Measurements from ENCODE around the gene MBTD1.
A peak's percentile ranks its signal among the peaks of the same experiment; 100 is the strongest.
"Not testable (repeated sequence)": the region's sequence is repeated elsewhere in the genome, so short reads cannot be mapped to it uniquely, and the experiment has no call there.

The MBTD1 gene

DNA sequence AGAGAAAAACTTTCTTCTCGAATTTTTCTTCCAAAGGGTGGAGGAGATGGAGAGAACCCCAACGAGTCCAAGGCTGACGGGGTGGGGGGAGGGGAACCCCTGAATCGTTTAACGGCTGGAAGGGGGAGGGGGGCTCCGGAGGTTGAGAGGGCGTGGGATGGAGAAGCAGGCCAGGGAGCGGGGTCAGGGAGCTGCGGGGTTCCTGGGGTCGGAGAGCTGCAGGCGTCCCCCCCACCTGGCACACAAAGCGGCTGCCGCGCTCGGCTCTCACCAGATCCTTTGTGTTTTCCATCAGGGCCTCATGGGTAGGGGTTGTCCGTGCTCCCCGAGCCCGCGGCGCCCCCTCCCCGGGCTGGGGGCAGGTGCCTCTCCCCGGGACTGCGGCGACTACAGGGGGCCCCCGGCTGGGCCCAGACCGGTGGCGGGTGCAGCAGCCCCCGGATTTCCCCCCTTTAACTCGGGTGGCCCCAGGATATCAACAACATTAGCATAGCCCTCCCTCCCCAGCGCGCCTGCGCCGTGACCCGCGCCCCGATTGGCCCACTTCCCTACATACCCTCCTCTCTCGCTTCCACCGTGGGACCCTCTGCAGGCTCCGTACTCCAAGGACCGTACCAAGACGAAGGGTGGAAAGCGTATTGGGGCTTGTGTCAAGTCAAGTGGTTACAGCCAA is at the start of gene MBTD1:
TSS of gene MBTD1 (minus strand) at position 486 of the 673 bp plus-strand sequence. CDS start 34,888 bp downstream, outside the sequence.
- DNase-seq, result peak in 57 of 58 donors; percentile 69 to 99 (median 96)

DNA sequence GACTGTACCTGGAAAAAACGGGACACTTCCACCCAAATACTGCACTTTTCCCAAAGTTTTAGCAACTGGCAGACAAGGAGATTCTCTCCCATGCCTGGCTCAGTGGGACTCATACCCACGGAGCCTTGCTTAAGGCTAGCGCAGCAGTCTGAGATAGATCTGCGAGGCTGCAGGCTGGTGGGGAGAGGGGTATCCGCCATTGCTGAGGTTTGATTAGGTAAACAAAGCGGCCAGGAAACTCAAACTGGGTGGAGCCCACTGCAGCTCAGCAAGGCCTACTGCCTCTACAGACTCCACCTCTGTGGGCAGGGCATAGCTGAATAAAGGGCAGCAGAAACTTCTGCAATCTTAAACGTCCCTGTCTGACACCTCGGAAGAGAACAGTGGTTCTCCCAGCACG is 45.3 kb upstream of the MBTD1 start:
- DNase-seq, result no peak

DNA sequence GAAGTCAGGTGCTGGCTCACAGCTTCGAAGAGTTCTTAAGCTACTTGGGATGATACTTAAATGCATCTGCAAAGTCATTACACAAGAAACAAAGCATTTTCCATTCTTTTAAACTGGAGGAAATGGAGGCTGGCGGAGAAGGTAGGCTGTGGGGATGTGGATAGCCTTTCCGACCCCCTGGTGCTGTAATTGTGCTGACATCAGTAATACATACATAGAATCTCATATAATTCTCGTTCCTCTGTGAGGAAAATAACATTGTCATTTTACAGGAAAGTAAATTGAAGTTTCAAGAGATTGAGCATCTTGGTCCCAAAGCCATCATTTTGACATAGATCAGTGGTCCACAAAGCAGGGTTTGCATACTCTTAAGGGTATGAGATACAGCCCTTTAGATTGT is 40.0 kb upstream of the MBTD1 start:
- no peak for DNase-seq

DNA sequence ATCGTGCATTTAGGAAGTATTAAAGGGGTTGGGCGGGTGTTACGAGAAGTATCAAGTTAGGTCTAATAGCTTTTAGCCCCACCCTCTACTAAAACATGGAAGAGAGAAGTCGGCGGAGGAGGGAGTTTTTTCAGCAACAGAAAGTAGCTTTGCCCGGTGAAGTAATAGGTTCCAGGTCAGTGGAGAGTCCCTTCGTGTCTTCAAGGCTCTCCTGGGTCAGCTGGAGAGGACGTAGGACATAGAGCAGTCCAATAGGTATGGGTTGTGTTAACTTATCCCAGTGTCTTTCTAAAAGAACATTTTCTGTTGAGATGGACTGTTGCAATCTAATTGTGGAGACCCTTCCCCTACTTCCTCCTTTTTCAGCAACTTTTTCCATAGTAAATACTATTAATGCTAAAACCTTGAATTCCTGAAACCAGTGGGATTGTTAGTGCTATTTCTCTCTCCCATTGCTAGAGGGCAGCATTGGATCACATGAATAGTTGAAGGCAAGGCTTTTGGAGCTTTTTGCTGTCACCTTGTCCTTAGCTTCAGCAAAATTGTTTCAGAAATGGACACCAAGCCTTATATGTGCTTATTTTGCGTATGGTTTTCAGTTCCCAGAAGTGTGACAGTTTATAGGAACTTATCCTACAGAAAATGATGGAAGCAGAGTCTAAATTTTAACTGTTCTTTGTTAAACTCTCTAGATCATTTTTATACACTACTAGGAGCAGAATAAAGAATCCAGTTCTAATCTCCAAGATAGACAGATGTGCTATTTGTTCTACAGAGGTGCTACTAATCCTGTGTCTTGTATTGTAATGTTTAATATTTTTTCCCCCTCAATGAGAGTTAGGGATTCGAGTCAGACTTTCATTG is 38.9 kb upstream of the MBTD1 start:
- DNase-seq, result peak in 4 of 58 donors; percentile 1 to 57 (median 32)

DNA sequence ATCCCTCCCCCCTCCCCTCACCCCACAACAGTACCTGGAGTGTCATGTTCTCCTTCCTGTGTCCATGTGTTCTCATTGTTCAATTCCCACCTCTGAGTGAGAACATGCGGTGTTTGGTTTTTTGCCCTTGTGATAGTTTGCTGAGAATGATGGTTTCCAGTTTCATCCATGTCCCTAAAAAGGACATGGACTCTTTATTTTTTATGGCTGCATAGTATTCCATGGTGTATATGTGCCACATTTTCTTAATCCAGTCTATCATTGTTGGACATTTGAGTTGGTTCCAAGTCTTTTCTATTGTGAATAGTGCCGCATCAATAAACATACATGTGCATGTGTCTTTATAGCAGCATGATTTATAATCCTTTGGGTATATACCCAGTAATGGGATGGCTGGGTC is 34.5 kb upstream of the MBTD1 start:
- DNase-seq, result not testable (repeated sequence)

DNA sequence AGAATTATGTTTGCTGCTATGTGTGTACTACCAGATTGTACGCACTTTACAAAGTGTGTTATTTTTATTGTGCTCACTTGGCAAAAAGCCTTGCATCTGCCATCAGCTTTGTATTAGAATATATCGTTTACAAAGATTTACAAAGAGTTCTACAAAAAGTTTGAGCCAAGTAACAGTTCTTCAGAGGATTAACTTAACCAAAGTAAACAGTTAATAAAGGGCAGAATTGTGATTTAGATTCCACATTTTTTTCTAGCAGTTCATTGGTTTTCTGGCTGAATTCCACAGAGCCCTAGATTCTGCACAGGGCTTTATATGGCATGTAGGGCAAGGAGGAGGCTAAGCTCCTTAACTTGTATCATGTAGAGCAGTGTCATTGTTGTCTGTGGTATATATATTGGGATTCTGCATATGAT is 29.9 kb upstream of the MBTD1 start:
- DNase-seq, result no peak

DNA sequence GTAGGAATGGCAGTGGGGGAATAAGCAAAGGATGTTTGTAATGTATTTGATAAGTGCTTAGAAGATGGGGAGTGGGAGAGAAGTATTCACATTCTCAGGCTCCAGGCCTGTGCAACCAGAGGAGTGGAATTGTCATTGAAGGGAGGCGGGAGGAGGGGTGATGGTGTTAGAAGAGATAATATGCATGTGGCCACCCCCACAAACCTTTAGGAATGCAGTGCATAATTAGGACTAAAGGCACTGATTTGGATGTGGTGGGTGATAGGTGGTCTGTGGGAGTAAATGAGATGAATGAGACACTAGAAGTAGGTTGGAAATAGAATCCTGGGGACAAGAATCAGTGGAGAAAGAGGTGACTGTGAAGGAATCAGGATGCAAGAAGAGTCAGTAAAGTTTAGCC is 27.6 kb upstream of the MBTD1 start:
- peak in 1 of 58 donors; percentile 5 for DNase-seq

DNA sequence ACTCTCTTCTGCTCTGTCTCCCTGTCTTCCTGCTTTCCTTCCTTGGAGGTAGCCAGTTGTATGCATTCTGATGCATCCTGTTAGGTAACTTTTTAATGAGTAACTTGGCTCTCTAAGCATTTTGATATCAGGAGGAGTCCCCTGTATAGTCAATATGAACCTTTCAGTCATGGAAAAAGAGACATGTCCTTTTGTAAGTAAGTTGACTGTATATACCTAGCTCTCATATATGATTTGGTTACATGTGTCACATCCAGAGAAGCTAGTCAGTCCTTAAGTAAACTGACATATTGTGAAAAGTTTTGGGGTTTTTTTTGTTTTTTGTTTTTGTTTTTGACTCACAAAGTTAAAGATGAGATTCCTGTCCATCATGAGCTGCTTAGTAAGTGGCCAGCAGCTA is 19.3 kb upstream of the MBTD1 start:
- DNase-seq, result no peak

DNA sequence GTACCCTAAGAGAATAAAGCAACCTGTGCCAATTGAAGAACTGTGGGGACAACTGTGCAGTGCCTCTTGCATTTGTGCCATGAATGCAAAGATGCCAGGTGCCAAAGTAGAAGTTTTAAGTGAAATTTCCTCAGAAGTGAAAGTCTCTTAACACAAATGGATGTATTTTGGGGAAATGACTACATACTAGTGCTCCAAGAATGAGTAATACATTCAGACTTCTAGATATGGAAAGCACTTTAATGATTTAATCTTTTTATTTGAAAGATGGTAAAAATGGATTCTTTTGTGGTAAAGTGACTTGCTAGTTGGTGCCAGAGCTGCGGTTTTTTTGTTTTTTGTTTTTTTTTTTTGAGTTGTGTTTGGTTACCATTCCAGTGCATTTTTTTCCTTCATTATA is 15.5 kb upstream of the MBTD1 start:
- no peak for DNase-seq

DNA sequence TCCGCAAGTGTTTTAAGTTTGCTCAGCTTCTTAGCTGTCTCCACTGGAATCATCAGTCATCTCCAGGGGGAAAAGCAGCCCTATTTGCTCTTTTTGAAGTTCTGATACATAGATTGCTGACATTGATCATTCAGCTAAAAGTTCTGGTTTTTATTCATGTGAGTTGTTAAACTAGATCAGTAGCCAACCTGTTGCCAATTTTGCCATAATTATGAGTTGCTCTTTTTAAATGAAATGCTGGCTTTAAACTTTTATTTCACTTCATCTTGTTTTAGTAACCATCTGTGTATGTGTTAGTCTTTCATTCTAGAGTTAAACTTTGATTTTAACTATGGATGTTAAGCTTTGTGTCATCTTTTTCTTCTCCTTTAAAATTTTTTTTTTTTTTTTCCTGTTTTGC is 13.0 kb upstream of the MBTD1 start:
- DNase-seq, result no peak

DNA sequence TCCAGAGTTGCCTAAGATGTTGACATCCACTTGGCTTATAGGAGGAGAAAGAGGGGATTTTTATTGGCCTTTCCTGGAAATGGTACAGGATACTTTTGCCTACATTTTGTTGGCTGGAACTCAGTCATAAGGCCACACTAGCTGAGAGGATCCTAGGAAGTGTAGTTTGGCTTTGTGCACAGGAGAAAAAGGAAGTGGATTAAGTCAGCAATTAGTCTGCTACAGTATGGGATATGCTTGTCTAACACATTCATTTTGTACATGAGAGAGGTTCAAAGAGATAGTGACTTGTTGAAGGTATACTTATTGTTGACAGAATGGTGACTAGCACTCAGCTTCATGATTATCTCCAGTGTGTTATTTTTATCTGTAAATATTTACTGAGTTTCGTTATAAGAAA is 10.8 kb upstream of the MBTD1 start:
- DNase-seq, result no peak

DNA sequence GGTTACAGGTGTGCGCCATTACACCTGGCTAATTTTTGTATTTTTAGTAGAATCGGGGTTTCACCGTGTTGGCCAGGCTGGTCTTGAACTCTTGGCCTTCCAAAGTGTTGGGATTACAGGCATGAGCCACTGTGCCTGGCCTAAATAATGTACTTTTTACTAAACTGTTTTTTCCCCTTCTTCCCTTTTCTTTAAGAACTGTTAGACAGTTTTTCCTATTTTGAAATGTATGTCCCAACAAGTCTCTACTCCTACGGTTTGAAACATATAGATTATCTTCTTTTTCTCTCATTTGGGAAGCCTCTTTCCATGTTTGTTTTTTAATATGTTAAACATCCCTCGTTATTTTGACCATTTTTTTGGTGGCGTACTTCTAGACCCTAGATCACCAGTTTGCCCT is 10.1 kb upstream of the MBTD1 start:
- no peak for DNase-seq

DNA sequence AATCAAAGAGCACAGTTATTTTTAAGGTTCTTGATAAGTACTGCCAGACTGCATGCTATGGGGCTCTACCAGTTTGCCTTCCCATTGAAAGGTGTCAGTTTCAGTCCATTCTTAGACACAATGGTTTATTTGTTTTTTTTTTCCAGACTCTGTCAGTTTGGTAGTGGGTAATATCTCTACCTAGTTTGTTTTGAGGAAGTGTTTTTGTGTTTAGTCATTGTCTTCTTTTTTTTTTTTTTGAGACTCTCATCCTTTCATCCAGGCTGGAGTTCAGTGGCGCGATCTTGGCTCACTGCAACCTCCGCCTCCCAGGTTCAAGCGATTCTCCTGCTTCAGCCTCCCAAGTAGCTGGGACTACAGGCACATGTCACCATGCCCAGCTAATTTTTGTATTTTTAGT is 4.6 kb upstream of the MBTD1 start:
- not testable (repeated sequence) for DNase-seq

DNA sequence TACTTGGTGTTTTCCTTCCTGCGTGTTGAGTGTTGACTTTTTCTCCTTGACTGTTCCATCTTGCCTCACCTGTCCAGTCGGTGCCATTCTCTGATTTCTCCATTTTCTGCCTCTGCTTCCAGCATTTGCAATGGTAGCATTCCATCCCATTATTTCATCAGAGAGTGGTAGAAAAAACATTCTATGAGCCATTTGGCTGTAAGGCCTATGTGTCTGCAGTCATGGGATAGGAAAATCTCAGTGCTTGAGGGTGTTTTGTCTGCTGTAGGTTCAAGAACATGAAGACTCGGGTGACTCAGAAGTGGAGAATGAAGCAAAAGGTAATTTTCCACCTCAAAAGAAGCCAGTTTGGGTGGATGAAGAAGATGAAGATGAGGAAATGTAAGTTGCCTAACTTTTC is 3.2 kb upstream of the MBTD1 start:
- DNase-seq, result no peak

DNA sequence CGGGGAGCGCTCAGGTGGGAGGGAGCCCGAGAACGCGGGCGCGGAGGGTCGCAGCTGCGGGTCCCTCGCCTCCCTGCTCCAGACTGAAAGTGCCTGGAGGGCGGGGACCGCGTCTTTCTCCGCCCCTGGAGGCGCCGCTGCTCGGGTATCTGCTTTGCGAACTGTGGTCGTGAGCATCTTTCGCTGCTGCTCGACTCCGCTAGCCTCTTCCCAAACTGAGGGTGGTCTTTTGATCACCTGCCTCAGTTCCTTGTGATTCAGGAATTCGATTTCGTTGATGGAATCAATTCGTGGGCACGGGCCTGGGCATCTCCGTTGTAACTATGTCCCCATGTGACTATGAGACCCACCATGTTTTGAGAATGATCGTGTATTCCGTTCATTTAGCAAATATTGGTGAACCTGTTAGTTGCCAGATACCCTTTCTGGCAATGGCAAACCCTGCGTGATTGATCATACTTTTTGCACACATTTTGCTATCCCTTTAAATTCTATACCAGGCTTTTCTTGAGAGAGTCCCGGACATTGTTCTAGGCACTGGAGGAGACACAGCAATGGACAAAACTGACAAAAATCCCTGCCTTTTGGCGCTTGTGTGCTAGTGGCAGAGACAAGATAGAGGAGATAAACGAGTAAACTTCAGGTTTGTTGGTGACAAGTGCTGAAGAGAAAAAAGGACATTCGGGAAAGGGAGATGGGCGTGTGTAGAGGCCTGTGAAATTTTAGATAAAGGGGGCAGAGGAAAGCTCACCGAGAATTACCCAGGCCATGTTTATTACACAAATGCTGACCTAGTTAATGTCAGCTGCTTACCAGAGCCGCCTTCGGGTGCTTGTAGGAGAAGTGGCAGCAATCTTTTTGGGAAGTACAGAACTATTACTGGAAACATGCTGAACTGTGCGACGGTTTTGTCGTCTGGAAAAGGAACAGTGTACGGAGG is 1.4 kb upstream of the MBTD1 start:
- DNase-seq, result peak in 24 of 58 donors; percentile 1 to 71 (median 39)

DNA sequence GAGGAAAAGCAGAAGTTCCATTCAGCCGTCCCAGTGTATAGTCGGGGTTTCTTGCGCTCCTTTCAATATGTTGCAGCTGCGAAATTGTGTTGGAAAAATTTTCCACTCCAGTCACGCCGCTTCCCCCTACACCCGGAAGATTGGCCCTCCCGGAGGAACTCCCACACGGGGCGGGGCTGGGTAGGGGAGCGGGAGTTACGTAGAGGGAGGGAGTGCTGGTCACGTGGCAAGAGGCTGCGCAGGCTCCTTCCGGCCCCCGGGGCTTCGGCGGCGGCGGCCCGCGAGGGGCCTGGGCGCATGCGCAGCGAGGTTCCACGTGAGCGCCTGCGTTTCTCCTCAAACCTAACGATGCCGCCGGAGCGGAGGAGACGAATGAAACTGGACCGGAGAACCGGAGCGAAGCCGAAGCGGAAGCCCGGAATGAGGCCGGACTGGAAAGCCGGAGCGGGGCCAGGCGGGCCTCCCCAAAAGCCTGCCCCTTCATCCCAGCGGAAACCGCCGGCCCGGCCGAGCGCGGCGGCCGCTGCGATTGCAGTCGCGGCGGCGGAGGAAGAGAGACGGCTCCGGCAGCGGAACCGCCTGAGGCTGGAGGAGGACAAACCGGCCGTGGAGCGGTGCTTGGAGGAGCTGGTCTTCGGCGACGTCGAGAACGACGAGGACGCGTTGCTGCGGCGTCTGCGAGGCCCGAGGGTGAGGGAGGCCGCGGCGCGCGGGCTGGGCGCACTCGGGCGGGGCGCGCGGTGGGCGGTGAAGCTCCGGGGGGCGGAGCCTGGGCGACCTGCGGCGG is 581 bp upstream of the MBTD1 start, which contains the start of gene UTP18:
TSS of gene UTP18 (plus strand) at position 310 of the 787 bp plus-strand sequence. CDS start at position 349, 39 bp downstream.
- DNase-seq, result peak; percentile 86 to 99 (median 96)

DNA sequence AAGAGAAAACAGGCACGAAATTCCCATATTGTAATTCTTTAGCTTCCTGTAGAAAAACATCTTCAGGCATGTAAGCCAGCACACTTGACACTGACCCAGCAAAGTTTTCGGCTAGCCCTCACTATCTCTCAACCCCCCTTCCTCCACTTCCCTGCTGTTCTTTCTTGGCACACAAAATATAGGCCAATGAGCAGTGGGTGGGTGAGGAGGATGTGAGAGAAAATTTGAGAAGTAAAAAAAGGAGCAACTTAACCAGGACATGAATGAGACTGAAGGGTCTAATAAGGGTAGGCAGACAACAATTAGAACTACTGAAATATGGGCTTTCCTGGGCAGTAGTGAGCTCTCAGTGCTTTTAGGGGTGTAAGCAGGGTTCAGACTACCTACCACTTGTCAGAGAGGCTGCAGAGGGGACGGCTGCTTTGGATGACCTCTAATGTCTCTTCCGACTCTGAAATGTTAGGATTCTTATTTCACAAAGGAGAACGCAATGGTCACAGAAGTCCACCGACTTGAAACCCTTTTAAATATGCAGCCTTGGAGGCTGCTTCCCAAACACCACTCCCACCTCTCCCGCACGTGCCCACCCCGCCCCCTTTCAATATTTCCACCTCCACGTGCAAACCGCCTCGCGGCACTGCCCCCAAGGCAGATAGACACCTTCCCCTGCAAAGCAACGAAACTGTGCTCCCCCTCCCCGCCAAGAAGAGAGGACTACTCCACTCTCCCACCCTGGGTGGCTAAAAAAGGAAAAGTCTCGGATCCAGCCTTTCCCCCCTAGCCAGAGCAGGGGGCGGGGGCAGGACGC is 889 bp downstream of the MBTD1 start:
- peak in 7 of 58 donors; percentile 3 to 19 (median 5) for DNase-seq

DNA sequence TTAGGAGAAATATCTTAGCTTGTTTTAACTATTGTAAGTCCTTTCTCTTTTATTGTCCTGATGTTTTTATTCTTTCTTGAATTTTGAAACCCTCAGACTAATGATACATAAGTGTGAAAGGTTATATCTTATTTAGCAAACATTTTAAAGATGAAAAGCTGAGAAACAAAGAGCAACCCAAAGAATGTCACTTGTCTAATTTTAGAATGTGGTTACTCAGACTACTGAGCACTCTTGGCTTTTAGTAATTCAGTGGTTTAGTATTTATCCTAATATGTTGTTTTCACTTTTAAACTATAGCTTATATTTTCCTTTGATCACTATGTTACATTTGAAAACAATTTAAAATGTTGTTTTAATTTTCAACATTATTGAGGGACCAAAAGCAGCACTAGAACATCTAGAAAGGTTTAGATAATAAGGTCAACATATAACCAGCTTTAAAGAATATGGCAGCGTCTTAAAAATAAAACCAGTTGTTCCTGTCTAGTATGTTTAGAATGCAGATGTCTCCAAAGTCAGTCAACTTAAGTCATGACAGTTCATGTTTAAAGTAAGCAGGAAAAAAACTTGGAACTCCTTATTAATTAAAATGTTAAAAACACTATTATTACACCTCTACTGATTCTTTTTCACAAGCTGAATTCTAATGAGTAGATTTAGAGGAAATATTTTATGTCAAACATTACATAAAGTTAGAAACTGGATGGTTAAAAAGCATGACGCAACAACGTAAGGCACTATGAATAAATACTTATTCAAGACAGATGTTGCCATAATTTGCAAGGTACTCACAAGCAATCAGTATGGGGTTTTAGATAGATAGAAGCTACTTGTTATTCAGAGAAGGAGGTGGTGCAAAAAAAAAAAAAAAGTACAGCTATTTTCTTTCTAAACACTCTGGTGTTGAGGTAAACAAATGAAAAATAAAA is 2.4 kb downstream of the MBTD1 start:
- DNase-seq, result no peak

Data from anterior cingulate cortex (tissue), 58 donors.